ENCODE measurements around the gene DOK3.

DNA sequence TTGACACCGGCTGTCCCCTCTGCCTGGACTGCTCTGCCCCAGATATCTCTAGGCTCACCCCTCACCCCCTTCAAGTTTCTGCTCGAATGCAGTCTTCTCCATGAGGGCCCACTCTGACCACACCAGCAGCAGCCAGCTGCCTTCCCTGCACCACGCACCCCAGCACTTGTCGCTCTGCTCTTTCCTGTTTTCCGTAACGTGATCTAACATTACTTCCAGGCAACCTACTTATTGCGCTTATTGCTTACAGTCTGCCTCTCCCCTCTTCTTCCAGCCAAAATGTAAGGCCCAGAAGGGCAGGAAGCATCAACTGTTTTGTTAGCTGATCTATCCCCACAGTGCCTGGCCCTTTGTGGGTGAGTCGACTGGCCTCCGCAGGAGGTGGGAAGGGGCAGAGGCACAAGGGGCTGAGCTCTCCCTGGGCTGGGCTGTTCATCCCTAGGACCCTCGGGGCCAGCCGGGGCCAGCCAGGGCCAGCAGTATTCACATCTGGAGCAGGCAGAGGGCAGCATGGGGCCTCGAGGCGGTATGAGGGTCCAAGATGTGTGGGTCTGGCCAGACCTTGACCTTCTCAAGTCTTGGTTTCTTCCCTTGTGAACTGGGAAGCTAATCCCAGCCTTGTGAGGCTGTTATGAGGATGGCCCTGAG, 24.6 kb downstream of the DOK3 start:
- TF ChIP-seq, protein P1, sequence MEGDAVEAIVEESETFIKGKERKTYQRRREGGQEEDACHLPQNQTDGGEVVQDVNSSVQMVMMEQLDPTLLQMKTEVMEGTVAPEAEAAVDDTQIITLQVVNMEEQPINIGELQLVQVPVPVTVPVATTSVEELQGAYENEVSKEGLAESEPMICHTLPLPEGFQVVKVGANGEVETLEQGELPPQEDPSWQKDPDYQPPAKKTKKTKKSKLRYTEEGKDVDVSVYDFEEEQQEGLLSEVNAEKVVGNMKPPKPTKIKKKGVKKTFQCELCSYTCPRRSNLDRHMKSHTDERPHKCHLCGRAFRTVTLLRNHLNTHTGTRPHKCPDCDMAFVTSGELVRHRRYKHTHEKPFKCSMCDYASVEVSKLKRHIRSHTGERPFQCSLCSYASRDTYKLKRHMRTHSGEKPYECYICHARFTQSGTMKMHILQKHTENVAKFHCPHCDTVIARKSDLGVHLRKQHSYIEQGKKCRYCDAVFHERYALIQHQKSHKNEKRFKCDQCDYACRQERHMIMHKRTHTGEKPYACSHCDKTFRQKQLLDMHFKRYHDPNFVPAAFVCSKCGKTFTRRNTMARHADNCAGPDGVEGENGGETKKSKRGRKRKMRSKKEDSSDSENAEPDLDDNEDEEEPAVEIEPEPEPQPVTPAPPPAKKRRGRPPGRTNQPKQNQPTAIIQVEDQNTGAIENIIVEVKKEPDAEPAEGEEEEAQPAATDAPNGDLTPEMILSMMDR (IDR thresholded peaks at IDR 0.05), result no peak
- no peak for TF ChIP-seq POLR2A (IDR thresholded peaks at IDR 0.05)
